GM18507 (cell line): ENCODE data around the gene PLXNA4.

ENCODE experiments used
- DNase-seq: peaks from one replicate; pipeline ENCODE4 v3.0.0; 2011; ENCODE audit warnings: low read depth; ENCODE audit not compliant: insufficient read length; ENCODE audit errors: extremely low spot score
- FAIRE-seq: peaks from 2 replicates; lab custom pipeline; 2011; peaks lifted over from hg19 to GRCh38; lab: Jason Lieb, UNC

The PLXNA4 gene, protein sequence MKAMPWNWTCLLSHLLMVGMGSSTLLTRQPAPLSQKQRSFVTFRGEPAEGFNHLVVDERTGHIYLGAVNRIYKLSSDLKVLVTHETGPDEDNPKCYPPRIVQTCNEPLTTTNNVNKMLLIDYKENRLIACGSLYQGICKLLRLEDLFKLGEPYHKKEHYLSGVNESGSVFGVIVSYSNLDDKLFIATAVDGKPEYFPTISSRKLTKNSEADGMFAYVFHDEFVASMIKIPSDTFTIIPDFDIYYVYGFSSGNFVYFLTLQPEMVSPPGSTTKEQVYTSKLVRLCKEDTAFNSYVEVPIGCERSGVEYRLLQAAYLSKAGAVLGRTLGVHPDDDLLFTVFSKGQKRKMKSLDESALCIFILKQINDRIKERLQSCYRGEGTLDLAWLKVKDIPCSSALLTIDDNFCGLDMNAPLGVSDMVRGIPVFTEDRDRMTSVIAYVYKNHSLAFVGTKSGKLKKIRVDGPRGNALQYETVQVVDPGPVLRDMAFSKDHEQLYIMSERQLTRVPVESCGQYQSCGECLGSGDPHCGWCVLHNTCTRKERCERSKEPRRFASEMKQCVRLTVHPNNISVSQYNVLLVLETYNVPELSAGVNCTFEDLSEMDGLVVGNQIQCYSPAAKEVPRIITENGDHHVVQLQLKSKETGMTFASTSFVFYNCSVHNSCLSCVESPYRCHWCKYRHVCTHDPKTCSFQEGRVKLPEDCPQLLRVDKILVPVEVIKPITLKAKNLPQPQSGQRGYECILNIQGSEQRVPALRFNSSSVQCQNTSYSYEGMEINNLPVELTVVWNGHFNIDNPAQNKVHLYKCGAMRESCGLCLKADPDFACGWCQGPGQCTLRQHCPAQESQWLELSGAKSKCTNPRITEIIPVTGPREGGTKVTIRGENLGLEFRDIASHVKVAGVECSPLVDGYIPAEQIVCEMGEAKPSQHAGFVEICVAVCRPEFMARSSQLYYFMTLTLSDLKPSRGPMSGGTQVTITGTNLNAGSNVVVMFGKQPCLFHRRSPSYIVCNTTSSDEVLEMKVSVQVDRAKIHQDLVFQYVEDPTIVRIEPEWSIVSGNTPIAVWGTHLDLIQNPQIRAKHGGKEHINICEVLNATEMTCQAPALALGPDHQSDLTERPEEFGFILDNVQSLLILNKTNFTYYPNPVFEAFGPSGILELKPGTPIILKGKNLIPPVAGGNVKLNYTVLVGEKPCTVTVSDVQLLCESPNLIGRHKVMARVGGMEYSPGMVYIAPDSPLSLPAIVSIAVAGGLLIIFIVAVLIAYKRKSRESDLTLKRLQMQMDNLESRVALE (N-terminal part only)

DNA sequence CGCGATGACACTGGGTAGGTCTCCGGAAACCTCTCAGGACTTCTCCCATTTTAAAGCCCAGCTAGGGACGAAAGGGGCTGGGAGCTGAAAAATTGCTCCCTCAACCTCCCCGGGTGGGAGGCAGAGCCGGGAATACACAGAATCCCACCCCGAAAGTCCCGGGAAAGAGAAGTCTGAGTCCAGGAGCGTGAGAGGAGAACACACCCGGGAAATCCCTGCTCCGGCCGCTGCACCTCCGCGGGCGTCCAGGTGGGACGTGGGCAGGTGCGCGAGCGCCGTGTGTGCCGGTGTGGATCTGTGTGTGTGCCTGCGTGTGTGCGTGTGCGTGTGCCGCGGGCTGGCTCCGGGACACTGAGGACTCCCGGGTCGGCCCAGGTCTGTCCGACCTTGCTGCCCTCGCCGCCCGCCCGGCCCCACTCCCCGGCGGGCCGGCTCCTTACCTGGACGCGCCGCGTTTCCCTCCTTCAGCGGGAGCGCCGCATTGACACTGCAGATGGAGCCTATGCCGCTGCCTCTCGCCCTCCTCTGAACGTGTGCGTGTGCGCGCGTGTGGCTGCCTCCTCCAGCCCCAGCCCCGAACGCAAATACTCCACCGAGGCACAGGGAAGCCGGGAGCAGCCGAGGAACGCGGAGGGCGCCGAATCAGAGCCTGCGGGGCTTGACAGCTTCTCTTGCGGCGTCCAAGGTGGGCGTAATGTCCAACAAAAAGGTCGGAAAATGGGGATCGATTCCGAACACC is at the start of gene PLXNA4:
PLXNA4 (minus strand) TSS at position 489 of the 739 bp plus-strand sequence. CDS start 67,777 bp downstream, outside the sequence.
- DNase-seq (no peak), FAIRE-seq (no peak)

DNA sequence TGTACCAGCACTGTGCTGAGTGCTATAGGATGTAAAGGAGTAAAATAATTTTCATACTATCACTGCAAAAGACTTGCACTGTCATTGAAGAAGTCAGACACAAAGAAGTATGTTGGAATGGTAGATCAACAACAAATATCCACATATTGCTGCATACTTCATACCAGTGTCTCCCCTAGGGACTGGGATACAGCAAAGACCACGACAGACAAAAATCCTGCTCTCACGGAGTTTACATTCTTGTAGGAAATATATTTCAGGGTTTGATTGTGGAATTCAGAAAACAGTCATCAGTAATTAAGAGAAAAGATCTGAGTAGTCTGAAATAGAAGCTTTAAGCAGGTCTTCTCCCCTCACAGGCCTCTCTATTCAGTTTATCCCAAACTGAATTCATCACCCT is 49.4 kb upstream of the PLXNA4 start:
- DNase-seq (no peak), FAIRE-seq (no peak)

DNA sequence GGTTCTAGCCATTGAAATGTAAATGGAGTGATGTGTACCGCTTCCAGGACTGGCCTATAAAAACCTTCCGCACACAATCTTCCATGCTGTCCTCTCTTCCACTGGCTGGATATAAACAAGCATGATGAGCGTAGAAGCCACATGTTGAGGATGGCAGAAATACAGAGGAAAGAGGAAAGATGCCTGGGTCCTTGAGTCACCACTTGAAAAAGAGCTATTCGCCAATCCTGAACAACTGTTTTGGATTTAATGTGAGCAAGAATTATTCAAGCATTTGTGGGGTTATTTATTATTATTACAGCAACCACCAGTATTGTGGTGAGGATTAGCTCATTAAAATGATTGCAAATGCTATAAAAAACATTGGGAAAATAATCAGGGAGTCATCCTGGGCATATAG is 45.8 kb upstream of the PLXNA4 start:
- no peak for DNase-seq
- no peak for FAIRE-seq

DNA sequence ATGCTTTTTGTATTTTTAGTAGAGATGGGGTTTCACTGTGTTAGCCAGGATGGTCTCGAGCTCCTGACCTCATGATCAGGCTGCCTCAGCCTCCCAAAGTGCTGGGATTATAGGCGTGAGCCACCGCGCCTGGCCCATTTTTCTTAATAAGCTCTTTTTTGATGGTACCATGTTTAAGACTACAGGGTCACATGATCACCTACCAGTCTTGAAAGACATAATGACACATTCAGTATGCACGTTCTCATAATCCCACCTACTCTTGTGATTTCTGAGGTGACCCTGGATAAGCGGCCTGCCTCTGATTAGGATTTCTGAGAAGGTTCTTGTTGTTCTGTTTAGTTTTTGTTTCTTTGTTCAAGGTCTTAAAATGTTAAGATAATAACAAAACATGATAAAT is 43.7 kb upstream of the PLXNA4 start:
- FAIRE-seq = no peak
- DNase-seq = no peak

DNA sequence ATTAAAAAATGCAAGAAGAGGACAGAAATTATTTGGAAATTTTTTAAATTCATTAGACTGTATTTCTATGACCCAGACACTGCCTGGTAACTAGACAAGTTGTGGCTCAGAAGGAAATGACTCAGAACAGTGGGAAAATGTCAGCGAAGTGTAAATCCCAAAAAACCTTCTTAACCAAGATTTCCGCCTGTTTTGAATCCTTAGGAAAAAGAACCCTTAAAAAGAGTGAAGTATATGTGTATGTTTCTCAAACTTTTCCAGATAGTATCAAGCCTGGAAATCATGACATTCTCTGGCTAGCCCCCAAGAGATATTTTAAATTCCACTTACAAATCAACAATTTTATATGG is 42.7 kb upstream of the PLXNA4 start:
- DNase-seq (no peak), FAIRE-seq (no peak)

DNA sequence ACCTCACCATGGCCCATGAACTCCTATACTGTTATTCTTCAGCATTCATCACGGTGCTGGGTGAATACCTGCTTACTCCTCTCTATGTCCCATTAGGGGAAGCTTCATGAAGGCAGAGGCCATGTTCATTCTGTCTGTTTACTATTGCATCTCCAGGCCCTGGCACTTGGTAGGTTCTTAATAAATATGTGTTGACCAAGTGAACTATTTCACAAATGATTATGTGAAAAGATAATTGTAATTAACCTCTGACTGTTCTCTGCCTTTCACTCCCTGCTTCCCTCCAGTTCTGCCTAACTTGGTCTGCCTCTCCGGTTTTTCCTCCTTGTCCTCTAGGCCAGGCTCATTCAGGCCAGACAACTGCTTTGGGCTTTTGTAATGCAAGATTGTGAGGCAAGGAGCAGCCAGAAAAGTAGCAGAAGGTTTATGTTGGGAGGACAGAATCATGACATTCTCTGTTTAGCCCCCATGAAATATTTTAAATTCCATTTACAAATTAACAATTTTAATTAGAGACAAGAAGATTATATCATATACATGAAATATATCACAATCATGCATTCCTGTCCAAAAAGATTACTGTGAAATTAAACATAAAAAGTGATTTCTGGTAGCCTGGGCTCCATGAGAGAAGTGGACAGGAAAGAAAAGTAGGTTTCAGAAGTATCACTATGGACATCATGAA is 42.1 kb upstream of the PLXNA4 start:
- DNase-seq = no peak
- FAIRE-seq = no peak

DNA sequence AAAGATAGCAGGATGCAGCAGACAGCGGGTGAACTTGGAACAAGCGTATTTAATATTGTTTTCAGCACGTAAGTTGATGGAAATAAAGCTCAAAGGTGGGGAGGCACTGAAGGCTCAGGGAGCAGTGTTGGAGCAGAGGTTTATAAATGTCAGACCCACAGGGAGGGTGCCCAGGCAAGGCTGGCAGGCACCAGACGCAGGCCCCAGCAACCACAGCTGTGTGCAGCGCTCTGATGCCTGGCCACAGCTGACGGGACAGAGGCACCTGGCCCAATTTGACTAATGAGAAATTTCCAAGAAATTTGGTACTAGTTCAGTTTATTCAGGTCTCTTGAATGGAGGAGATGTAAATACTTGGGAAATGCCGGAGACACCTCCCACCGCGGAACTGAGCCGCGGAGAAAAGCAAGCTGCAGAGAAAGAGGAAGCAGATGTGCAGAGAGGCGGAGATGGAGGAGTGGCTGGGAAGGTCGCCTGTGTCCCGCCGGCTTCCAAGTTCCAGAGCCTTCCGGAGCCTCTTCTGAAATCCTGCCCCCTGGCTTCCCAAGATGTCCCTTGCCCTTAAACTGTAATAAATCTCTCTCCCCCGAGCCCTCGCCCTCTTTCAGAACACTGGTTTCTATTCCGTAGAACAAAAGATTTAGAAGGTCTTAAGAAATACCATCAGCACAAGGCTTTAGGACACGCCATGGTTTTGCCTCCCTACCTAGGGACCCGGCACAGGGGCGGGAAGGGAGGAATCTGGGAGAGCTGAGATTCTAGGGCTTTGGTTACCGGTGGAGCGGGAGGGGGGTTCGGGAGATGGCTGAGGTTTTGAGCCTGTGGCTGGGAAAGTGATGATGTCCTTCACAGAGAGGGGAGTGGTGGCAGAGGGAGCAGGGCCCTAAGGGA is 38.4 kb upstream of the PLXNA4 start:
- no peak for FAIRE-seq

DNA sequence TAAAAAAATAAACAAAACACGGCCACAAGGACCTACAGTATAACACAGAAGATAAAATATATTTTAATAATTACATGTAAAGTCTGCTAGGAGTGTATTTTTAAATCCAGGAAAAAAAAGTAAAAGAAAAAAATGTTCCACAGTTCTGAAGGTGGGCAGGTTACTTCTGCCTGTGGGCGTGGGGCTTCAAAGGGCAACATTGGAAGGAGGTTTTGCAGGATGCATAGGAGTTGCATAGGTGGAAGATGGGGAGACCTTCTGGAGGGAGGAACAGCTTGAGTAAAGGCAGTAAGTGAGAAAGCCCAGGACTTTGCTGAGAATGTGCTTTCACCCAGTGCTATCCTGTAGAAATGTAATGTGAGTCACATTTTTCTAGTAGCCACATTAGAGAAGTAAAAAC is 37.5 kb upstream of the PLXNA4 start:
- FAIRE-seq = no peak
- no peak for DNase-seq

More for the DNA sequence above, 38.4 kb upstream of the PLXNA4 start:
- DNase-seq = no peak

DNA sequence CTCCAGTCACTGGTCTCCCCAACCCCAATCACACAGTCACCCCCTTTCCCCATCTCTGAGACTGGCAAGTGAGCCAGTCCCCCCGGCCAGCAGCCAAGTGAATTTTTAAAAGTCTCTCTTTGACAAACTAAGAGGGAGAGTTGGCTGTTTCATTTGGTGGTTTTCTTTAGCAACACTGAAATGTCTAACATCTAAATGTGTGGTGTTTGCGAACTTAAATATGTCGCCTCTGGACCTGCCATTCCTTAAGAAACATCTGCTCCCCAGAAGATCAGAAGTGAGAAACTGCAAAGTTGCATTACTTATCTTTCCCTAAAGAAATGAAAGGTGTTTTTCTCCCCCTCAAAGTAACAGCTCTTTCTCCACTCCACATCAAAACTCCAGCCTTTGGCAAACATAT is 34.7 kb upstream of the PLXNA4 start:
- DNase-seq (no peak), FAIRE-seq (no peak)

DNA sequence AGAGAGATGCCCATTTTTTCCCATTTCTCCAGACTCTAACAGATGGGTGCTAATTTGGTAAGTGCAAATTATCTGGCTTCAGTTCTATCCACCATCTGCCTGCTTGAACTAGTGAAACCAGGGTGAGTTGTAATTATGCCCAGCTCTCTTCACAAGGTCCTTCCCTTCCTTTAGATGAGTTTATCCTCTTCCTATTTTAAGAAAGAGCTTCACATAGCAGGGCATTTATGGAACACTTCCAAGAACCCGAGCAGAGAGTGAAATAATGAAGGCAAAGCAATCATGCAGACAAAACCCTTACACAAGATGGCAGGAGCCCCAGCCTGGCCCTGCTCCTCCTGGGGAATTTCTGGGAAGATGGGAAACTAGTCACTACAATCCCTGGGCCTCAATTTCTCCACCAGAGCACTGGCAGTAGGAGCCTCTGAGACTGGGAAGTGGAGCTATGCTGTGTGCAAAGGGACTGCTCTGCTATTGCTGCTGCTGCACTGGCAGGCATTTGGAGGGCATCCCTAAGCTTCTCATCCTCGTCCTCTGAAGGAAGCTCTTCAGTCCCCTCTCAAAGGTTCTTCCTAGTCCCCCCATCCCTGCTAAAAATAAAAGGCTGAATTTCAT is 33.7 kb upstream of the PLXNA4 start:
- no peak for DNase-seq
- FAIRE-seq = no peak

DNA sequence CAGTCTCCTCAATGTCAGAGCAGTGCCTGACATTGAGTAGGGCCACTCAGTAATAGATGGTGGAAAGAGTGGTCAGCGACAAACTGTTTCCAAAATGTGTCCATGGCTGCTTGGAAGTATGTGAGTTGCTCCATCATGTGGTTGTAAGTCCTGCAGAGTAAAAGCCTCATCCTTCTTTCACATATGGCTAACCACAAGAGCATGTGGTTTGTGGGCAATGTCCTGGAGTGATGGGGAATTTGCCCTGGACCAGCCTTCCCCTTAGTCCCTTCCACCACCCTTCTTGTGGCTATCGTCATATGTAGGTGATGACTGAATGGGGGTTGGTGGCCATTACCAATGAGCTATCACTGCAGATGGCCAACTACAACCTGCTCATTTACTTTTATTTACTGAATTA is 33.0 kb upstream of the PLXNA4 start:
- FAIRE-seq = no peak
- no peak for DNase-seq

DNA sequence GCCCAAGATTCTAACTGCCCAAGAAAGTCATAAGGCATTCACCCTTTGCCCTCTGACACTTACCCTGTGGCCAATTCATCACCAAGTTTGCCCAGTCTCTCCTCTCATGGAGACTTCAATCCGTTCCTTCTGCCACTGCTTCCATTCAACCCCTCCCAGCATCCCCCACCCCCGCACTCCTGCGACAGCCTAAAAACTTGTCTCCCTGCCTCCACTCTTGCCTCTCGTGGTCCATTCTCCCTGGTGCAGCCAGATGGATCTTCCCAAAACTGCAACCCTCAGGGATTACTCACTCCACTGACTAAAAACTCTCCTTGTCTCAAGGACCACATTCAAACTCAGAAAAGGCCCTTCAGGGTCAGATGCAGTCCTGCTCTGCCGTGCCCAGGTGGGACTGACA is 32.3 kb upstream of the PLXNA4 start:
- FAIRE-seq = no peak
- no peak for DNase-seq

DNA sequence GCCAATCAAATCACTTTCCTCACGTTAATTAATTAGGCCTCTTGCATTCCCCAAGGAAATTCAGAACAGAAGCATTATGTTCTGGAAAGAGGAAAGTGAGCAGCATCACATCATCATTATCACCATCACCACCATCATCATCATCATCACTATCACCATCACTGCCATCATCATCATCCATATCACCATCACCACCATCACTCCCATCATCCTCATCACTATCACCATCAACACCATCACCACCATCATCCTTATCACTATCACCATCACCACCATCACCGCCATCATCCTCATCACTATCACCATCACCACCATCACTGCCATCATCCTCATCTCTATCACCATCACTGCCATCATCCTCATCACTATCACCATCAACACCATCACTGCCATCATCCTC is 31.4 kb upstream of the PLXNA4 start:
- DNase-seq (no peak), FAIRE-seq (no peak)

DNA sequence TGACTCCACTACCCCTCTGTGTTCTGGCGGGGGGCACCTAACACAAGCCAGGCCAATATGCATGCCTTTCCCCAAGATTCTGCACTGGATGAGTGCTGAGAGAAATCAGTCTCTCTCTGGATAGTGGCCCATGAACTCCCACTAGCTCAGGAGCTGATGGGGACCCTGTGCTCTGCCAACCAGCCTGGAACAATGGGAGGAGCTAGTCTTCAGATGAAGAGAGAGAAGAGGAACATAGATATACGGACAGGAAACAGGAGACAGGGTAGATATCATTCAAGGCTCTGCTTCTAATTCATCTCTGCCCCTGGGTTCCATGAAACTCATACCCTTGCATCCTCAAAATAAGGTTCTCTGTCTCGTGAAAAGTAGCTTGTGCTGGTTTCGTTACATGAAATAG is 27.9 kb upstream of the PLXNA4 start:
- no peak for DNase-seq
- no peak for FAIRE-seq

DNA sequence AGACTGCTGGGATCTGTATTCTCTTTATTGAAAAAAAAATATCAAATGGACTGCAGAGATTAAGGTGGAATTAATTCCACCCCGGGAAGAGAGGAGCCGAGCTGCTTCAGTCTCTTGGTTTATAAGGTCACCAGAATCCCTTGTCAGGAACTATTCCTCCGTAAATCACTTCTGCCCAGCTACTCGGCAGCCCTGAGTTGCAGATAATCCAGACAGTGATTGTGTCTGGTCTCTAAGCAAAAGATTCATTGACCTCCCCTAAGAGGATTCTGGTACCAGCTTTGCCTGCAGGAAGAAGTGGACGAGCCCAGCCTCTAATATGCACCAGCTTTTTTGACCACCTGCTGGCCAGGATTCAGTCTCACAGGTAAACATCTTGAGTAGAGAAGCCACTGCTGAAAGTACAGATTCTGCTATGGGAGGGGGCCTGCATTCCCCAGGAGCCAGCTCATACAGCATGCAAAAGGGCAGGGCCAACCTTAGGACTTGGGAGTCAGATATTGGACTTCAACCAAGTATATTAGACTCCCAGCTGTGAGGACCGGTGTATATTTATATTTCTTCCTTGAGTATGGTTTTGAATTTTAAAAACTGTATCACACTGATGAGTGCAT is 27.1 kb upstream of the PLXNA4 start:
- FAIRE-seq (no peak), DNase-seq (no peak)

DNA sequence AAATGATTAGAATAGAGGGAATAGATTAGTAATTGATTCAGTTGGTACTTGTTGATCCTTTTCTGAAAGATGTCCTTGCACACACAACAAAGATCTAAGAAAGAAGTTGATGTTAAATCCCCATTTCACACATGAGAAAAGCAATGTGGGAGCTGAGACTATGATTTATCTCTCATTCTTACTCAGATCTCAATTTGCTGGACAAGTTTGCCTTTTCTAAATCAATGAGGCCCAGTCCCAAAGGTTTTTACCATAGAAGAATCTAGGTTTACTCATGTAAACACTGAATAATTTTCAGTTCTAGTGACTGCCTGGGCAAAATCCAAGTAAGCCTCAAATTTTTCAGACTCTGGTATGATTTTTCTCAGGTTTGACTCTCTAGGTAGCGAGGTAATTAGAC is 25.5 kb upstream of the PLXNA4 start:
- FAIRE-seq (no peak), DNase-seq (no peak)

DNA sequence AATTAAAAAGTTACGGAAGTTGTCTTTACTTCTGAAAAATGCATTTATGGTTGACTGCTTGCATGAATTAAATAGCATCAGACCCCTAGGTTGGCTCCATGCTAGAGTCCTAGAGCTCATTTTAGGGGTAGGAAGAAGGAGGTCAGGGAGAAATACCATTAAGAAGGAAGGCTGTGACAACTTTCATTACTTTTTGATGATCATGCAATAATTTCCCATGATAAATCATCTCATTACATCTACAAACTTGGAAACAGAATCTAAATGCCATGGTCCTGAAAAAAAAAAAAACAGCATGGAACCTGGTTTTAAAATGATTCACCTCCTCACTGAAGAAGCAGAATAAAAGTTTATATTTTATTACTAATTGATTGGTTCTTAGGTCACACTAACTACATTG is 20.3 kb upstream of the PLXNA4 start:
- DNase-seq = no peak
- no peak for FAIRE-seq
